HL-60 (cell line): ENCODE data around the gene SOX8.

Experiments
- DNase-seq, 2 experiments: peaks; one replicate each; pipeline ENCODE4 v3.0.0-alpha.2; 2010 to 2020; ENCODE audit warnings: low read depth in 1 of 2, low spot score in 1 of 2
- H3K27ac ChIP-seq: fragments of 250-450 bp; sonication (Bioruptor Pico); replicated peaks from 2 replicates; pipeline ENCODE4 v1.5.1; 2020; ENCODE audit warnings: mild to moderate bottlenecking, moderate library complexity
- H3K27me3 ChIP-seq: fragments of 250-450 bp; sonication (Bioruptor Pico); 2 replicates; pipeline ENCODE4 v1.5.1; 2021; ENCODE audit warnings: mild to moderate bottlenecking, moderate library complexity; ENCODE audit not compliant: insufficient read depth, poor library complexity, severe bottlenecking
- H3K4me3 ChIP-seq: replicated peaks from 2 replicates; pipeline ENCODE4 v1.5.1; 2011; ENCODE audit warnings: mild to moderate bottlenecking, control low read depth, low read length; ENCODE audit not compliant: insufficient read depth
- GABPA ChIP-seq: IDR thresholded peaks from 2 replicates; pipeline ENCODE4 v1.6.1; 2012; ENCODE audit warnings: low read depth
- POLR2AphosphoS5 ChIP-seq: IDR thresholded peaks from 2 replicates; pipeline ENCODE4 v1.6.1; 2012; ENCODE audit warnings: low read depth
- REST ChIP-seq: IDR thresholded peaks from 2 replicates; pipeline ENCODE4 v1.6.1; 2012; ENCODE audit warnings: low read depth; ENCODE audit not compliant: insufficient replicate concordance
- SPI1 ChIP-seq: IDR thresholded peaks from 2 replicates; pipeline ENCODE4 v1.6.1; 2012; ENCODE audit warnings: low read depth, mild to moderate bottlenecking, borderline replicate concordance
- TF ChIP-seq, protein P1 (sequence below): IDR thresholded peaks from one replicate; pipeline ENCODE4 v1.5.1; 2011; ENCODE audit warnings: low read length, control low read depth, inconsistent platforms; ENCODE audit not compliant: insufficient read depth

SOX8 gene

GRCh38 chr16:1033128-1033679 lies 51.6 kb downstream of the SOX8 start:
- H3K27me3 ChIP-seq, result peaks cover 17% of the 10 kb centered on the region
- TF ChIP-seq GABPA (no peak), REST (no peak), SPI1 (no peak), POLR2AphosphoS5 (no peak)
- TF ChIP-seq, protein P1, sequence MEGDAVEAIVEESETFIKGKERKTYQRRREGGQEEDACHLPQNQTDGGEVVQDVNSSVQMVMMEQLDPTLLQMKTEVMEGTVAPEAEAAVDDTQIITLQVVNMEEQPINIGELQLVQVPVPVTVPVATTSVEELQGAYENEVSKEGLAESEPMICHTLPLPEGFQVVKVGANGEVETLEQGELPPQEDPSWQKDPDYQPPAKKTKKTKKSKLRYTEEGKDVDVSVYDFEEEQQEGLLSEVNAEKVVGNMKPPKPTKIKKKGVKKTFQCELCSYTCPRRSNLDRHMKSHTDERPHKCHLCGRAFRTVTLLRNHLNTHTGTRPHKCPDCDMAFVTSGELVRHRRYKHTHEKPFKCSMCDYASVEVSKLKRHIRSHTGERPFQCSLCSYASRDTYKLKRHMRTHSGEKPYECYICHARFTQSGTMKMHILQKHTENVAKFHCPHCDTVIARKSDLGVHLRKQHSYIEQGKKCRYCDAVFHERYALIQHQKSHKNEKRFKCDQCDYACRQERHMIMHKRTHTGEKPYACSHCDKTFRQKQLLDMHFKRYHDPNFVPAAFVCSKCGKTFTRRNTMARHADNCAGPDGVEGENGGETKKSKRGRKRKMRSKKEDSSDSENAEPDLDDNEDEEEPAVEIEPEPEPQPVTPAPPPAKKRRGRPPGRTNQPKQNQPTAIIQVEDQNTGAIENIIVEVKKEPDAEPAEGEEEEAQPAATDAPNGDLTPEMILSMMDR, result no peak
- no peak for DNase-seq

GRCh38 chr16:1034230-1035065 lies 52.9 kb downstream of the SOX8 start:
- TF ChIP-seq REST, result no peak
- no peak for TF ChIP-seq POLR2AphosphoS5
- TF ChIP-seq SPI1, result no peak
- TF ChIP-seq, protein P1, result no peak
- no peak for TF ChIP-seq GABPA
- peaks cover 10% of the 10 kb centered on the region for H3K27me3 ChIP-seq
- no peak for DNase-seq
- no peak overlapping the region for H3K27ac ChIP-seq
- no peak overlapping the region for H3K4me3 ChIP-seq

More at GRCh38 chr16:1033128-1033679, 51.6 kb downstream of the SOX8 start:
- Histone ChIP-seq H3K4me3 (no peak overlapping the region), H3K27ac (no peak overlapping the region)

GRCh38 chr16:1035066-1035415 lies 53.5 kb downstream of the SOX8 start:
- Histone ChIP-seq H3K27me3 (peaks cover 9% of the 10 kb centered on the region), H3K4me3 (no peak overlapping the region), H3K27ac (no peak overlapping the region)
- TF ChIP-seq, protein P1, result no peak
- no peak for DNase-seq

GRCh38 chr16:1036166-1036565 lies 54.6 kb downstream of the SOX8 start:
- TF ChIP-seq SPI1 (no peak), GABPA (no peak), REST (no peak)
- TF ChIP-seq, protein P1, result no peak
- Histone ChIP-seq H3K4me3 (no peak overlapping the region), H3K27ac (no peak overlapping the region), H3K27me3 (peaks cover 9% of the 10 kb centered on the region)
- DNase-seq, result no peak
